NB4 (cell line): ENCODE data around the gene INPP5B.

ENCODE experiments used
- CTCF ChIP-seq: IDR thresholded peaks from one replicate; pipeline ENCODE4 v1.5.1; 2012; ENCODE audit warnings: low read depth, low read length
- MAX ChIP-seq: IDR thresholded peaks from 2 replicates; pipeline ENCODE4 v1.6.1; 2011; ENCODE audit warnings: low read depth, low read length
- POLR2A ChIP-seq: IDR thresholded peaks from 2 replicates; pipeline ENCODE4 v1.6.1; 2011; ENCODE audit warnings: mild to moderate bottlenecking; ENCODE audit not compliant: insufficient read length; ENCODE audit errors: extremely low read depth

- TF ChIP-seq CTCF (no peak), POLR2A (no peak), MAX (no peak)
Observed at GRCh38 chr1:37846647-37847339, 100.1 kb downstream of the INPP5B start.
